HepG2 (cell line): Measurements from ENCODE around the gene CAPN11. TPM values are rescaled to one million over a fixed set of nuclear protein-coding genes. Genes with fewer than 3 reads are reported as not detected.

ENCODE experiments used
- ATF1 ChIP-seq: IDR thresholded peaks from 2 replicates; pipeline ENCODE4 v1.6.1; 2016; ENCODE audit warnings: mild to moderate bottlenecking, control low read depth
- FOSL1 ChIP-seq: sonication (generic); formaldehyde crosslinking; IDR thresholded peaks from 2 replicates; pipeline ENCODE4 v1.9.0; 2021; ENCODE audit warnings: missing genetic modification reagents, borderline replicate concordance
- FOSL2 ChIP-seq: sonication (generic); formaldehyde crosslinking; IDR thresholded peaks from 2 replicates; pipeline ENCODE4 v1.4.0; 2020; ENCODE audit warnings: missing genetic modification reagents
- HOXA3 ChIP-seq: sonication (generic); formaldehyde crosslinking; IDR thresholded peaks from 2 replicates; pipeline ENCODE4 v1.5.0; 2020; ENCODE audit warnings: missing genetic modification reagents
- MAF1 ChIP-seq: sonication (generic); formaldehyde crosslinking; IDR thresholded peaks from 2 replicates; pipeline ENCODE4 v1.5.0; 2020; ENCODE audit warnings: missing genetic modification reagents, borderline replicate concordance
- RFX5 ChIP-seq: IDR thresholded peaks from 2 replicates; pipeline ENCODE4 v1.6.1; 2011; ENCODE audit warnings: low read depth, low read length, improper control_type of control experiment
- SIN3A ChIP-seq: IDR thresholded peaks from 2 replicates; pipeline ENCODE4 v1.6.1; 2011; ENCODE audit warnings: low read depth, mild to moderate bottlenecking, control low read depth, low read length, borderline replicate concordance
- SKI ChIP-seq: fragments of 450-650 bp; IDR thresholded peaks from one replicate; pipeline ENCODE4 v1.6.1; 2018; ENCODE audit warnings: mild to moderate bottlenecking; ENCODE audit not compliant: partially characterized antibody
- TOPORS ChIP-seq: sonication (generic); formaldehyde crosslinking; IDR thresholded peaks from 2 replicates; pipeline ENCODE4 v1.8.0; 2023; ENCODE audit warnings: mild to moderate bottlenecking, missing genetic modification reagents
- ZC3H4 ChIP-seq: sonication (generic); formaldehyde crosslinking; IDR thresholded peaks from 2 replicates; pipeline ENCODE4 v1.4.0; 2020; ENCODE audit warnings: missing genetic modification reagents, borderline replicate concordance
- ZNF10 ChIP-seq: sonication (generic); formaldehyde crosslinking; IDR thresholded peaks from 2 replicates; pipeline ENCODE4 v1.4.0; 2020; ENCODE audit warnings: mild to moderate bottlenecking, low read depth, missing genetic modification reagents, borderline replicate concordance
- ZNF619 ChIP-seq: sonication (generic); formaldehyde crosslinking; IDR thresholded peaks from 2 replicates; pipeline ENCODE4 v1.4.0; 2020; ENCODE audit warnings: mild to moderate bottlenecking, missing genetic modification reagents
- ZNF7 ChIP-seq: IDR thresholded peaks from 2 replicates; pipeline ENCODE4 v1.6.1; 2016; ENCODE audit warnings: missing biosample characterization, missing genetic modification reagents
- ZSCAN29 ChIP-seq: sonication (generic); formaldehyde crosslinking; conservative IDR thresholded peaks from 2 replicates; pipeline ENCODE4 v1.4.0; 2020; ENCODE audit warnings: mild to moderate bottlenecking, missing genetic modification reagents
- polyA plus RNA-seq, 8 experiments: library from polyadenylated mRNA; depleted of rRNA in 3 of 8; stranded (reverse) in 7 of 8; unstranded in 1 of 8; fragments of >200 nt; fragmentation: Illumina TruSeq in 4 of 8; extraction: Trizol in 4 of 8; gene quantifications; 2 replicates each; pipeline versions ENCODE4 v1.2.1 to v1.2.3, GENCODE V29; 2011 to 2016; ENCODE audit warnings: low read depth in 4 of 8, missing spikeins in 1 of 8, mixed read lengths in 1 of 8; ENCODE audit not compliant: insufficient read depth in 1 of 8
- total RNA-seq, 5 experiments: library from RNA; depleted of rRNA; stranded (reverse); fragments of >200 nt; fragmentation: Illumina TruSeq; extraction: Trizol; gene quantifications; 2 replicates each; pipeline ENCODE4 v1.2.3, GENCODE V29; 2016; ENCODE audit warnings: low read depth in 1 of 5
- TF ChIP-seq, protein P1 (sequence below): sonication (generic); formaldehyde crosslinking; IDR thresholded peaks from 2 replicates; pipeline ENCODE4 v1.4.0; 2020; ENCODE audit warnings: missing genetic modification reagents
- TF ChIP-seq, protein P2 (sequence below): sonication (generic); formaldehyde crosslinking; IDR thresholded peaks from 2 replicates; pipeline ENCODE4 v1.4.0; 2020; ENCODE audit warnings: missing genetic modification reagents
- TF ChIP-seq, protein P3 (sequence below): sonication (generic); formaldehyde crosslinking; IDR thresholded peaks from 2 replicates; pipeline ENCODE4 v1.9.0; 2021; ENCODE audit warnings: missing genetic modification reagents, borderline replicate concordance
- TF ChIP-seq, protein P4 (sequence below), 2 experiments: sonication (generic) in 1 of 2; formaldehyde crosslinking in 1 of 2; IDR thresholded peaks; 2 replicates each; pipeline versions ENCODE4 v1.4.0 to v1.6.1; 2018 to 2020; ENCODE audit warnings: missing genetic modification reagents in 2 of 2, borderline replicate concordance in 1 of 2, low read depth in 1 of 2, mild to moderate bottlenecking in 1 of 2, missing biosample characterization in 1 of 2
- TF ChIP-seq, protein P5 (sequence below): sonication (generic); formaldehyde crosslinking; IDR thresholded peaks from 2 replicates; pipeline ENCODE4 v1.8.1; 2023; ENCODE audit warnings: mild to moderate bottlenecking, moderate library complexity, missing genetic modification reagents

CAPN11 gene
- total and polyA plus RNA-seq, 2 of the 13 experiments (the other 11 are each of a cell fraction or from before 2014, with no cell fraction given) = 0.07 to 0.11 TPM

DNA sequence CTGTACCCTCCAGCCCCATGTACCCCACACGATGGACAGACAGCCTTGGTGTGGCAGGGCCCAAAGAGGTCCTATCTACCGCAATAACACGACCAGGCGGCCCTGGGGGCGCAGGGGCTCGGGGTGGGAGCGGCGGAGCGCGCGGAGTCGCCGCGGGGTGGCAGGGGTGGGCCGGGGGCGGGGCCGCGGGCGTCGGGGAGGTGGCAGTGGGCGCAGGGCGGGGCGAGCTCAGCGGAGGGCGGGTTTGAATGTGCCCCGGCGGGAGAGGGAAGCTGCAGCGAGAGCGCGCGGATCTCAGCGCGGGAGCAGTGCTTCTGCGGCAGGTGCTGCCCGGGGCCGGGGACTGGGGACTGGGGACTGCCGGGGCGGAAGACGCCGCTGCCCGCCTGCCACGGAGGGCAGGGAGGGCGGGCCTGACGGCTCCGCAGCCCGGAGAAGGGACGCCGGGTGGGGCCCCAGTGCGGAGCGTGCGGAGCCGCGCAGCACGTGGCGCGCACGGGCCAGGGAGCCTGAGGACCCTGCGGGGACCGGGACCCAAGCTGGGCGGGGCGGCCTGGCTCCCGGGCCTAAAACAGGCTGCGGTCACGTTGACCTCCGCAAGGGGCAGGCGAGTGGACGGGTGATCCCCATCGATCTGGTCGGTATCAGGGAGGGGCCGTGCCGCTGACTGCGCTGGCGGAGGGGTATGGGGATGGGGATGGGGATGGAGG, 64.9 kb downstream of the CAPN11 start, which contains the start of gene SLC29A1 (continued):
- TF ChIP-seq, protein P1, sequence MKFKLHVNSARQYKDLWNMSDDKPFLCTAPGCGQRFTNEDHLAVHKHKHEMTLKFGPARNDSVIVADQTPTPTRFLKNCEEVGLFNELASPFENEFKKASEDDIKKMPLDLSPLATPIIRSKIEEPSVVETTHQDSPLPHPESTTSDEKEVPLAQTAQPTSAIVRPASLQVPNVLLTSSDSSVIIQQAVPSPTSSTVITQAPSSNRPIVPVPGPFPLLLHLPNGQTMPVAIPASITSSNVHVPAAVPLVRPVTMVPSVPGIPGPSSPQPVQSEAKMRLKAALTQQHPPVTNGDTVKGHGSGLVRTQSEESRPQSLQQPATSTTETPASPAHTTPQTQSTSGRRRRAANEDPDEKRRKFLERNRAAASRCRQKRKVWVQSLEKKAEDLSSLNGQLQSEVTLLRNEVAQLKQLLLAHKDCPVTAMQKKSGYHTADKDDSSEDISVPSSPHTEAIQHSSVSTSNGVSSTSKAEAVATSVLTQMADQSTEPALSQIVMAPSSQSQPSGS (CRISPR knock-in tag) = no peak
- TF ChIP-seq, protein P2, sequence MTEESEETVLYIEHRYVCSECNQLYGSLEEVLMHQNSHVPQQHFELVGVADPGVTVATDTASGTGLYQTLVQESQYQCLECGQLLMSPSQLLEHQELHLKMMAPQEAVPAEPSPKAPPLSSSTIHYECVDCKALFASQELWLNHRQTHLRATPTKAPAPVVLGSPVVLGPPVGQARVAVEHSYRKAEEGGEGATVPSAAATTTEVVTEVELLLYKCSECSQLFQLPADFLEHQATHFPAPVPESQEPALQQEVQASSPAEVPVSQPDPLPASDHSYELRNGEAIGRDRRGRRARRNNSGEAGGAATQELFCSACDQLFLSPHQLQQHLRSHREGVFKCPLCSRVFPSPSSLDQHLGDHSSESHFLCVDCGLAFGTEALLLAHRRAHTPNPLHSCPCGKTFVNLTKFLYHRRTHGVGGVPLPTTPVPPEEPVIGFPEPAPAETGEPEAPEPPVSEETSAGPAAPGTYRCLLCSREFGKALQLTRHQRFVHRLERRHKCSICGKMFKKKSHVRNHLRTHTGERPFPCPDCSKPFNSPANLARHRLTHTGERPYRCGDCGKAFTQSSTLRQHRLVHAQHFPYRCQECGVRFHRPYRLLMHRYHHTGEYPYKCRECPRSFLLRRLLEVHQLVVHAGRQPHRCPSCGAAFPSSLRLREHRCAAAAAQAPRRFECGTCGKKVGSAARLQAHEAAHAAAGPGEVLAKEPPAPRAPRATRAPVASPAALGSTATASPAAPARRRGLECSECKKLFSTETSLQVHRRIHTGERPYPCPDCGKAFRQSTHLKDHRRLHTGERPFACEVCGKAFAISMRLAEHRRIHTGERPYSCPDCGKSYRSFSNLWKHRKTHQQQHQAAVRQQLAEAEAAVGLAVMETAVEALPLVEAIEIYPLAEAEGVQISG (CRISPR knock-in tag) = peak; percentile 81; the same call in 1 of the 2 replicates
- TF ChIP-seq ZNF619 (CRISPR knock-in tag) (no peak), SKI (peak; percentile 38), ZNF7 (CRISPR knock-in tag) (no peak), FOSL2 (CRISPR knock-in tag) (no peak; the same call in none of the 2 replicates), RFX5 (no peak), HOXA3 (CRISPR knock-in tag) (peak; percentile 87), ZNF10 (CRISPR knock-in tag) (no peak), ATF1 (CRISPR knock-in tag) (no peak), TOPORS (CRISPR knock-in tag) (no peak; the same call in 1 of the 2 replicates), MAF1 (CRISPR knock-in tag) (0 out of 2 replicates have a peak, but pooled peaks have one; percentile 55), FOSL1 (no peak), ZC3H4 (CRISPR knock-in tag) (no peak), ZSCAN29 (CRISPR knock-in tag) (no peak), SIN3A (peak; percentile 84; the same call in 1 of the 2 replicates)
- TF ChIP-seq, protein P3, sequence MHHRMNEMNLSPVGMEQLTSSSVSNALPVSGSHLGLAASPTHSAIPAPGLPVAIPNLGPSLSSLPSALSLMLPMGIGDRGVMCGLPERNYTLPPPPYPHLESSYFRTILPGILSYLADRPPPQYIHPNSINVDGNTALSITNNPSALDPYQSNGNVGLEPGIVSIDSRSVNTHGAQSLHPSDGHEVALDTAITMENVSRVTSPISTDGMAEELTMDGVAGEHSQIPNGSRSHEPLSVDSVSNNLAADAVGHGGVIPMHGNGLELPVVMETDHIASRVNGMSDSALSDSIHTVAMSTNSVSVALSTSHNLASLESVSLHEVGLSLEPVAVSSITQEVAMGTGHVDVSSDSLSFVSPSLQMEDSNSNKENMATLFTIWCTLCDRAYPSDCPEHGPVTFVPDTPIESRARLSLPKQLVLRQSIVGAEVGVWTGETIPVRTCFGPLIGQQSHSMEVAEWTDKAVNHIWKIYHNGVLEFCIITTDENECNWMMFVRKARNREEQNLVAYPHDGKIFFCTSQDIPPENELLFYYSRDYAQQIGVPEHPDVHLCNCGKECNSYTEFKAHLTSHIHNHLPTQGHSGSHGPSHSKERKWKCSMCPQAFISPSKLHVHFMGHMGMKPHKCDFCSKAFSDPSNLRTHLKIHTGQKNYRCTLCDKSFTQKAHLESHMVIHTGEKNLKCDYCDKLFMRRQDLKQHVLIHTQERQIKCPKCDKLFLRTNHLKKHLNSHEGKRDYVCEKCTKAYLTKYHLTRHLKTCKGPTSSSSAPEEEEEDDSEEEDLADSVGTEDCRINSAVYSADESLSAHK (CRISPR knock-in tag) = no peak
- TF ChIP-seq, protein P4, sequence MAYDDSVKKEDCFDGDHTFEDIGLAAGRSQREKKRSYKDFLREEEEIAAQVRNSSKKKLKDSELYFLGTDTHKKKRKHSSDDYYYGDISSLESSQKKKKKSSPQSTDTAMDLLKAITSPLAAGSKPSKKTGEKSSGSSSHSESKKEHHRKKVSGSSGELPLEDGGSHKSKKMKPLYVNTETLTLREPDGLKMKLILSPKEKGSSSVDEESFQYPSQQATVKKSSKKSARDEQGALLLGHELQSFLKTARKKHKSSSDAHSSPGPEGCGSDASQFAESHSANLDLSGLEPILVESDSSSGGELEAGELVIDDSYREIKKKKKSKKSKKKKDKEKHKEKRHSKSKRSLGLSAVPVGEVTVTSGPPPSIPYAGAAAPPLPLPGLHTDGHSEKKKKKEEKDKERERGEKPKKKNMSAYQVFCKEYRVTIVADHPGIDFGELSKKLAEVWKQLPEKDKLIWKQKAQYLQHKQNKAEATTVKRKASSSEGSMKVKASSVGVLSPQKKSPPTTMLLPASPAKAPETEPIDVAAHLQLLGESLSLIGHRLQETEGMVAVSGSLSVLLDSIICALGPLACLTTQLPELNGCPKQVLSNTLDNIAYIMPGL (CRISPR knock-in tag; IDR thresholded peaks at IDR 0.05; ENCODE audit: borderline replicate concordance in 1 of 2, low read depth in 1 of 2) = peak; percentile 70 to 85; a peak in 3 of 4 replicates
- TF ChIP-seq, protein P5, sequence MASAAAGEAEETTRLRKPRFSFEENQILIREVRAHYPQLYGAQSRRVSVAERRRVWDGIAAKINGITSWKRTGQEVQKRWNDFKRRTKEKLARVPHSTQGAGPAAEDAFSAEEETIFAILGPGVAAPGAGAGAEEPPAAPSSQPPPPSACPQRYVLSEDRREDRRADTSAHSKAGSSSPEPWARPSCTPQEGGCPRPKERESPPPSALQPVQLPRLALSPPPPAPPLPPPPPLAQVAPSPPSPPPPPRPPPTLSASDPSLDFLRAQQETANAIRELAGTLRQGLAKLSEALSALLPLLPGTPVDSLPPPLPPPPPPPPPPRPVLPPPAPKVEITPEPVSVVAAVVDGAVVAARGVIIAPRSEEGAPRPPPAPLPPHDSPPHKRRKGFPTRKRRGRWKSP (CRISPR knock-in tag) = no peak; the same call in 1 of the 2 replicates
